Measurements from ENCODE around the gene APBA2.

APBA2 gene

DNA sequence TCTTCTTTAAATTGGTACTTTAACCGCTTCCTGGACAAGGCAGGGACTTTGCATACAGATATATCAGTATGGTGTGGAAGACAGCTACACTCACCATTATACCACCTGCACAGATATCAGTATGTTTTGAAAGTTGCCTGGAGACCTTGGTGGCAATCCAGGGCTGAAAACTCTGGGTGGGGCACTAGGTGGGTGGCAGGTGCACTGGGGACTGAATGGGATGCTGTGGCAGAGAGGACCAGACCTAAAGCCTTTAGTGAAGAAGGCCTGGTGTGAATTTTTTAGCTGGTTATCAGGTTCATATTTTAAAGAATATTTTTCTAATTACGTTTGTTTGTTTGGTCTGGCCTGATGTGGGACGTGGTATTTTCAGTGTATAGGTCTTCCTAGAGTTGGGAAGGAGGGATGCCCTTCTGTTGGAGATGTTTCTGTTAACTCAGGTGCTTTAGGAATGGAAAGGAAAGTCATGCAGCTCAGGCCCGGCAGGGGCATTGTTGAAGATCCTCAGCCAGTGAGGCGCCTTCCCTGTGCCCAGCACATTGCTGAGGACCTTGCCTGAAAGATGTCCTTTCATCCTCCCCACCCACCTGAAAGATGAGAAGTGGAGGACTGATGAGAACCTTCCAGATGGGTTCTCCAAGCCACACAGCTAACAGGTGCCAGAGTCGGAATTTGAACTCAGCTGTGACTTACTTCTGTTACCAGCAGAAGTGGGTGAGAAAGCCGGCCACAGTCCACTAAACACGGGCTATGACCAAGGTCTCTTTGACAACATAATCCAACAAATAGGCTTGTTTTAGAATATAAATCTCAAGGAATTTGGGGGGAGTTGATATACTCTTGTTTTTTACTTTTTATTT, 77.3 kb downstream of the APBA2 start:
- DNase-seq, result no peak

DNA sequence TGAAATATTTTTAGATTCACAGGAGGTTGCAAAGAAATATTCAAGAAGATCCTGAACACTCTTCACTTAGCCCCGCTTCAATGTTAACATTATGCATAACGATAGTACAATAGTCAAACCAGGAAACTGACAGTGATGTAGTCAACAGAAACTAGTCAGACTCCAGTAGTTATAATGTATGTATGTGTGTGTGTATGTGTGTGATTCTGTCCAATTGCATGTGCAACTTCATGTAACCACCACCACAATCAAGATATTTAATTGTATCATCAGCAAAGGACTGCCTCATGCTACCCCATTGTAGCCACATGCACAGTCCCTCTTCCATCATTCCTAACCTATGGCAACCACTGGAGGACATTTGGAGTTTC, 77.9 kb downstream of the APBA2 start:
- DNase-seq, result no peak

DNA sequence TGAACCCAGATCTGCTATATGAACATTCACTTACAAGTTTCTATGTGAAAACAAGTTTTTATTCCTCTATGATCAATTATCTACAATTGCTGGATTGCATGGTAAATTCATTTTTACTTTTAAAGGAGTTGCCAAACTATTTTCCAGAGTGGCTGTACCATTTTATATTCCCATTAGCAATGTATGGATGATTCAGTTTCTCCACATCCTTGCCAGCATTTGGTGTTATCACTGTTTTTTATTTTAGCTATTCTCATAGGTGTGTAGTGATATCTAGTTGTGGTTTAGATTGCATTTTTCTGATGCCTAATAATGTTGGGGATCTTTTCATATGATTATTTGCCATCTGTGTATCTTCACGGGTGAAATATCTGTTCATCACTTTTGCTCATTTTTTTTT, 78.3 kb downstream of the APBA2 start:
- DNase-seq, result no peak

DNA sequence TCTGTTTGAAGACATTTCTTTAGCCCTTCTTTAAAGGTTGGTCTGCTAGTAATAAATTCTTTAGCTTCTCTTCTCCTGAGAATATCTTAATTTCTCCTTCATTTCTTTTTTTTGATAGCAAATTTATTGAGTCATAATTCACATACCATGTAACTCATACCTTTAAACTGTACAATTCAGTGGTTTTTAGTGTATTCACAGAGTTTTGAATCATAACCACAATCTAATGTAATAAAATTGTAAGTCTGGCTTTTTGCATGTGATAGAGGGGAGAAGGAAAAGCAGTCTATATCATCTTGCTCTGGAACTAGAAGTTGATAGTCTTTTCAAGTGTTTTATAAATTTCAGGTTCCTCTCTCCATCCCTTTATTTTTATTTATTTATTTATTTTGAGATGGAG, 81.3 kb downstream of the APBA2 start:
- peak; percentile 60 for DNase-seq

DNA sequence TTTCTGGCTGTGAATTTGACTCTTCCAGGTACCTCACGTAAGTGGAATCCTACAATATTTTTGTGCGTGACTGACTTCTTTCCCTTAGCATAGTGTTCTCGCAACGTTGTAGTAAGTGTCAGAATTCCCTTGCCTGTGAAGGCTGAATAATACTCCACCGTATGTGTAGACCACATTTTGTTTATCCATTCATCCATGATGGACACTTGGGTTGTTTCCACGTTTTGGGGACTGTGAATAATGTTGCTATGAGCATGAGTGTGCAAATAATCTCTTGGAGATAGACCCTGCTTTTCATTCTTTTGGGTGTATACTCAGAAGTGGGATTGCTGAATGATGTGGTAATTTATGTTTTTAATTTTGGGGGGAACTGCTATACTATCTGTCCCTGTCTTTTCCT, 82.2 kb downstream of the APBA2 start:
- DNase-seq, result no peak

DNA sequence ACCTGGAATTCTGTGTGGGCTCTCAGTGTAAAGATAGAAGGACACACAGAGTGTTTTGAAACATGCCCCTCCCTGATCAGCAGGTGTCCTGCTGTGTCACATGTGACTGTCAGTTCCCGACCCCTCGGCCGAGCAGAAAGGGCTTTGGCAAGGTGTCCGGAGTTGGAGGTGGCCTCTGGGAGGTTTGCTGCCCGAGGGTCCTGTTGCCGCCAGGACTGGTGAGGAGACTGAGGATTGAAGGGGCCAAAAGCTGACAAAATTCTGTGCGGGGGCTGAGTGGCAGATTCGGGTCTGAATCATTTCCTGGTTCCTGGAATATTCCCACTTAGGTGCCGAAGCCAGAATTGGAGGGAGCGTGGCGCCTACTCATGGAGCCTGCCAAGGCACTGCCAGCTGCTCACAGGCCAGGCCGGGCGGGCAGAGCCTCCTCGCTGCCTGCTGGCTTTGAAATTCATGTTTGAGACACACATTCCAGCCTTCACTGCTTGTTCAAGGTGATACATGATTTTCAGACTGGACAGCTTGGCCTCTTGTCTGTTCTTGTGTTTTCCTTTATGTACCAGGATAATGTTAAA, 83.8 kb downstream of the APBA2 start:
- DNase-seq, result no peak

DNA sequence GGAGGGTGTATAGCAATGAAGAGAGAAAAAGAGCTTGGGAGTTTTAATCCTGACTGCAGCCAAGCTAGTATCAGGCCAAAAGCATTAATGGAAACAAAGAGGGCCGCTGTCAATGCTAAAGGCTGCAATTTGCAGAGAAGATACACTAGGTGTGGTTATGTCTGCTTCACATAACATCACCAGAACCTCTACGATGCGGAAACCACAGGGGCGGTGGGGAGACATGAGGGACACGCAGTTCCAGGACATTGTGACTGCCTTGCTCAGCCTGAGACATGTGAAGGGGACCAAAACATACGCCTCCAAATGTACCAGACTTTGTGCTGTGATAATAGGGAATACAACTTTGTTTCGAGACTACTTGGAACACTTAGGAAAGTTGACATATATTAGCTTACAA, 88.4 kb downstream of the APBA2 start:
- no peak for DNase-seq

DNA sequence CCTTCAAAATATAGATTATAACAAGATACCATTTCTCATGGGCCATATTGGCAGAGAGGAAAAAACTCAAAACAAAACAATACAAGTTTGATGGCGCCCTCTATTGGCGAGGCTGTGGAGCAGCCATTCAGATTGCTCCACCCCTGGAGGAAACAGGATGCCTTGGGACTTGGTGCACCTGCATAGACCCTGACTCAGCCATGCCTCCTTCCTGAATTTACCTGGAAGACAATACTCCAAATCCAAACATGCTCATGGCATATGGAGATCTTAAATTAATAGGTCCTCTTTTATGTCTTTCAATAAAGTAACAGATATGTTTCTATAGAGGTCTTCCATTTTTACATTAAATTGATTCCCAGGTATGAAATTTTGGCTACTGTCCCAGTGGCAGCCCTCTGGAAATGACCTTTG, 90.0 kb downstream of the APBA2 start:
- peak; percentile 57 for DNase-seq

DNA sequence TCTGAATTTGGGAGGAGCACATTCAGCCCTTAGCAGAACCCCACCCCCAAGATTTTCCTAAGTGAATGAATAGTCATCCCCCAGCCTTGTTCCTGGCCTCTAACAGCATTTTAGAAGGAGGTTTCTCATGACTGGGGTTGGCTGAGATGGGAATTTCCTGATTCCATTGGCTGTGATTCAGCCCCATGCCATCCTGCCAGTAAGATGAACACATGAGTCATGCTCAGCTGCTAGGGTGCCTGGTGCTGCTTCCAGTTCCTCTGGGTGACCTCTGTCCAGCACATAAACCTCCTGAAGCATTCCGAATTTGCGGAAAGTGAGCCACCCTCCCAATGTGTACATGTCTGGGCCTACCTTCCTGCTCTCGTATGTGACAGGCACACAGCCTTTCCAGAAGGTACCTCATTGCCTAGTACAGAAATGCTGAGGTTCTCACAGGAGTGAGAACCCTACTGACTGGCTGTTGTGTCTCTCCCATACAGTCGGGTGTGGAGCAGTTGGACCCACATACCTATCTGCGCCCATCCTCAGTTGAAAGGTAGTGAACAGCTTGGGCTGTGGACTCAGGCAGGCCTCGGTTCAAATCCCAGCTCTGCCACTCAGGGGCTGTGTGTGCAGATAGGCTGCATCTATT, 91.7 kb downstream of the APBA2 start:
- peak; percentile 94 for DNase-seq

DNA sequence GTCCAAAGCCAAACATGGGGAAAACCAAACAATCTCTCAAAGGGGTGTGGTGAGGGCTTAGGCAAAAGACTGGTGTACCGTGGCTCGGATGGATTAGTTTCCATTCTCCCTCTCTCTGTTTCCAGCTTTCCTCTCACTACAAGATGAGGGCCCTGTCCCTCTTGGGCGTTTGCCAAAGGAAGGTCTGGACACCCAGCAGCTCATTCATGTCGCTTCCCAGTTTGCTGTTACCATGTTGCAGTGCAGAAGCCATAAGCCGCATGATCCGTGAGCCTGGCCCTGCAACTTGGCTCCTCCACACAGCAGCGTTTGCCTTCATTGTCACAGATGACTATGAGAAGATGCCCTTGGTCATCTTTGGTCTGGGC, 92.2 kb downstream of the APBA2 start:
- no peak for DNase-seq

DNA sequence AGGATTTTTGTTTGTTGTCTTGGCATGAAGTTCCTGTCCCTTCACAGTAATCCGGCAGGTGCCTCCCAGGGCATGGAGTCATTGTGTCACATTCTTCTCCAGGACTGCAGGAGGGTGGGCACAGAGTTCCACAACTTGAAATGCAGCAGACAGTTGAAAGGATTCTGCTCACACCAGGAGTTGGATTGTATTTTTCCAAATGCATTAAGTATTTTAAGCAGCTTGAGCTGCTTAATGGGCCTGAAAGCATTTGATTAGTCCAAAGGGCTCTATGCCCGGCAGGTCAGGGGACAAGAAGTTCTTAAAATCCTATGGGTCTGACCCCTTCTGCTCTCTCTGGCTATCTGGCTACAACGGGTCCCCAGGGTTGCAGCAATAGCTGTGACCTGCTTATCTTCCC, 92.9 kb downstream of the APBA2 start:
- no peak for DNase-seq

DNA sequence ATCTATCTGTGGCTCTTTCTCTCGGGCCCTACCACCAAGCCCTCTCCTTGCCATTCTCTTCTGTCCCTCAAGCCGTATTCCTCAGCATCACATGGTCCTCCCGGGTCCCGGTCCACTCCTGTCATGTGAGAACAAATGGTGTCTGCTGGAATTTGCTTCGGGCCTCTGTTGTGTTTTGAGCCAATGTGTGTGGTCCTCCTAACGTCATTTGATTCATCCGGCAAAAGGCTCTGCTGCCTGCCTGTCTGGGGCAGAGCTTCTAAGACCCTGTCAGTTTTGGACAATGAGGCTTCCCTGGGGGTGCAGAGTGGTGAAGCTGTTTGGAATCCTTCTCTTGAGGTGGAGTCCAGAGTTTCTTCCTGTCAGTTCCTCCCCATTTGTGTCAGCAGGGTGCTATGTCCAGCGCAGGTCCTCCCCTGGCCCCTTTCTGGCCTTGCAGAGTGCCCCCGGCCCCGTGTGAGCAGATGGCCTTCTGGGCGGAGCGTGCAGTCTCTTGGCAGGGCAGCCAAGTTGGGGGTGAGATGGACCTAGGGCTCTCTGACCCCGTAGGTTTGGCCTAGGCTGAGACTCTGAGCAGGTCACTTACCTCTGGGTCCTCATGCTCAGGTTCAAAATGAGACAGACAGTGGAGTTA, 93.6 kb downstream of the APBA2 start:
- DNase-seq, result no peak

DNA sequence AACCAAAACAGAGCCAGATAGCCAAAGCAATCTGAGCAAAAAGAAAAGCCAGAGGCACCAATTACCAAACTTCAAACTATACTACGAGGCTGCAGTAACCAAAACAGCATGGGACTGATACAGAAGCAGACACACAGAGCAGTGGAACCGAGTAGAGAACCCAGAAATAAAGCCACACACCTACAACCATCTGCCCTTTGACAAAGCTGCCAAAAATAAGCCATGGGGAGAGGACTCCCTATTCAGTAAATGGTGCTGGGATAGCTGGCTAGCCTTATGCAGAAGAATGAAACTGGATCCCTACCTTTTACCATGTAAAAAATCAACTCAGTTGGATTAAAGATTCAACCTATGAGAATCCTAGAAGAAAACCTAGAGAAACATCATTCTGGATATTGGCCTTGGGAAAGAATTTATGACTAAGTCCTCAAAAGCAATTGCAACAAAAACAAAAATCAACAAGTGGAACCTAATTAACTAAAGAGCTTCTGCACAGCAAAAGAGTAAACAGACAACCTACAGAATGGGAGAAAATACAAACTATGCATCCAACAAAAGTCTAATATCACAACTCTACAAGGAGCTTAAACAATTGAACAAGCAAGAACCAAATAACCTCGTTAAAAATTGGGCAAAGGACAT, 95.1 kb downstream of the APBA2 start:
- DNase-seq, result no peak

DNA sequence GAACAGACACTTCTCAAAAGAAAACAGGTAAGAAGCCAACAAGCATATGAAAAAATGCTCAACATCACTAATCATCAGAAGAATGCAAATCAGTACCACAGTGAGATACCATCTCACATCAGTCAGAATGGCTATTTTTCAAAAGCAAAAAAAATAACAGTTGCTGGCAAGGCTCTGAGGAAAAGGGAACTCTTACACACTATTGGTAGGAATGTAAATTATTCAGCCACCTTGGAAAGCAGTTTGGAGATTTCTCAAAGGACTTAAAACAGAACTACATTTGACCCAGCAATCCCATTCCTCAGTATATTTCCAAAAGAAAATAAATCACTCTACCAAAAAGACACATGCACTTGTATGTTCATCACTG, 95.6 kb downstream of the APBA2 start:
- peak; percentile 16 for DNase-seq

DNA sequence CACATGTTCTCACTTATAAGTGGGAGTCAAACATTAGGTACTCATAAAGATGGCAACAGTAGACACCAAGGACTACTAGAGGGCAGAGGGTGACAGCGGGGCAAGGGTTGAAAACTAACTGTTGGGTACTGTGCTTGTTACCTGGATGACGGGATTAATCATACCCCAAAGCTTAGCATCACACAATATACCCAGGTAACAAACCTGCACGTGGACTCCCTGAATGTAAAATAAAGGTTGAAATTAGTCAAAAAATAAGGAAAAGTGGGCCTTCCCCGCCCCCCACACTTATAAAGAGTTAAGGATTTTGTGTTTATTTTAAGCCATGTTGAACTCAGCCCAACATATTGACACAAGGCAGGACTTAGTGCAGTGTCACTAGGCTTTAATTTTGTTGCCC, 96.1 kb downstream of the APBA2 start:
- no peak for DNase-seq

DNA sequence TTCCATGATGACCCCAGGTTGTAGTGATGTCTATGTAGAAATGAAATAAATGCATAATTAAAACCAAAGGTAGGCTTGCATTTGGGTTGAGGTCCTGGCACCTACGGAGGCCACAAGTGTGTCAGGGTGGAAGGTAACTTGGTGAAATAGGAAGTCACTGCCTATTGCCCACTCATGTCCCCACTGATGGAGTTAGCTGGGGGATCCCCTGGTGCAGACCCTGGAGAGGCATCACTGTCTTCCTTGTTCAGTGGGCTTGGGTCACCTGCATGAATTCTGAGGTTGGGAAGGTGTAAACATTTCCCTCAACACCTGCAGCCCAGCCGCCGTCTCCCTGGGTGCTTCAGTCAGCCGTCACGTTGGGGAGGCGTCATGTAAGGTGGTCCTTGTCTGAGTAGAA, 97.1 kb downstream of the APBA2 start:
- DNase-seq, result no peak

DNA sequence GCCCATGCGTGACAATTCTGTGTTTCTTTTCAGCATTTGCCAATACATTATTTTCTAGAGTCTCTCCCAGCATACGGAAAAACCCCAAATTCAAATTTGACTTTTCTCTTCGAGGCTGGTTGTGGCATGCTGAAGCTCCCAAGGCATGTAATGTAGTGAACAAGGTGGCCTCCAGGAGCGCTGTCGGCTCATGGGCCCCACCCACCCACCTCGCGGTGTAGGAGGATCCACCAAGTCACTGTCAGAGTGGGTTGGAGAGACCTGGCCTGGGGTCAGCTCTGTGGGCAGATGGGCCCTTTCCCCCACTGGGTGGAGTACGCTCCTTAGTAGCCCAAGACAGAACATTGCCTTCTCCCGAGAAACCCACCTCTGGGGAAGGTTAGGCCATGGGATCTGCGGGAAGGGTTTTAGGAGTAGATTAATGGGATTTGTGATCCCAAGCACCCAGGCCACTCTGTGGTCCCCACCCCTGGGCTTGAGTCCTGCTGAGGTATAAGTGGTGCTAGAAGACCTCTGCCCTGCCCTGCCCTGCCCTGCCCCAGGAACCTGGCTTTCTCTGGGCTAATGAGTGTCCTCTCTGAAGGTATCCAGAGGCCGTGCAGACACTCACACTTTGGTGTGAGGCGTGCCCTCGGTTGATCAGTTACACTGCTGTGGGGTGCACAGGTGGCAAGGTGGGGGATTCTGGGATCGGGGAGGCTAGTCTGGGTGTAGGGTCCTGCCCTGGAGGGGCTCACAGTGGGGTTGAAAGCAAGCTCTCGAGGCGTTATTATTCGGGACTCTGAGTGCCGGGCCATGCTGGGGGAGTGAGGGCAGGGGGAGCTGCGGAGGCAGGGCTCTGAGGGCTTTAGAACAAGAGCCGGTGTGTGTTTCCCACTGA, 97.9 kb downstream of the APBA2 start:
- DNase-seq, result no peak

DNA sequence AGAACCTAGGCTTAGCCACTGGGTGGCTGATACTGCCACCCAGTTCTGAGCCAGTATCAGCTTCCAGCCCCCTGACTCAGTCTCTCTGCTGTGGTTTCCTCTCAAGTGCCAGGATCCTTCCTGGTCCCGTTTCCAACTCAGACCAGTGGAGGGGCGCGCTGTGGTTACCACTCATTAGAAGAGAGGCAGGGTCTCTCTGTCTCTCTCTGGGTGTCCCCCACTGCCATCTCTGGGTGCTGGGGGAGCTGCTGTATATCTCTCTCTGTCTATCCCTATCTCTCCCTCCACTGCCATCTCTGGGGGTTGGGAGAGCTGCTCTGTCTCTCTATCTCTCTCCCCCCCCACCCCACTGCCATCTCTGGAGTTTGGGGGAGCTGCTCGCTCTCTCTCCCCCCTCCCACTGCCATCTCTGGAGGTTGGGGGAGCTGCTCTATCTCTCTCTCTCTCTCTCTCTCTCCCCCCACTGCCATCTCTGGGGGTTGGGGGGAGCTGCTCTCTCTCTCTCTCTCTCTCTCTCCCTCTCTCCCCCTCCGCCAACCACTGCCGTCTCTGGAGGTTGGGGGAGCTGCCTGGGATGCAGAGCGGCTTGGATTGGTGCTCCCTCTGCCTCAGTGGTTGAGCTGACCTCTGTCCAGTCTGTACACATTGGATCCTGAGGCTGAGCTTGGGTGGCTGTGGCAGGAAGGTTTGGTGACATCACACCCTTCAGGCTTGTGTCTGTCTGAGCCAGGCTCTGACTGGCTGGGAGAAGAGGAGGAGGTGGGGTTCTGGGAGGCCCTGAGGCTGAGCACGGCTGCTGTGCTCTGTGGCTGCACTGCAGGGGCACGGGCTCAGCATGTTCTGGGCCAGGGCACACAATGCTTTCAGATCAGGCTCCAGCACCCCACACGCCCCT, 98.9 kb downstream of the APBA2 start:
- peak; percentile 47 for DNase-seq

DNA sequence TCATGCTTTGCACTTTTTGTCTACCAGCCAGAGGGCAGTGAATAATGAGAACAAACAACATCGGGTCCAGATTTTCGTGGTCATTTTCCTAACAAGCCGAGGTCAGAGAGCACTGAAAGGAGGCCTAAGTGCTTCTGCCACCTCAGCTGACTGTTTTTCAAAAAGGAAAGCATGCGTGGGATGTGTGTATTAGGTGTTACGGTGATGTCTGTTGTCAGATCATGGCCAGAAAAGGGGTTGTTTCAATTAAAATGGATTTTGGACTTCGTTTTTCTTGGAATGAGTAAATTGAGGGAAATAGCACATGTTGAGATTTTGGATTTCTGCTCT, 99.5 kb downstream of the APBA2 start:
- no peak for DNase-seq

DNA sequence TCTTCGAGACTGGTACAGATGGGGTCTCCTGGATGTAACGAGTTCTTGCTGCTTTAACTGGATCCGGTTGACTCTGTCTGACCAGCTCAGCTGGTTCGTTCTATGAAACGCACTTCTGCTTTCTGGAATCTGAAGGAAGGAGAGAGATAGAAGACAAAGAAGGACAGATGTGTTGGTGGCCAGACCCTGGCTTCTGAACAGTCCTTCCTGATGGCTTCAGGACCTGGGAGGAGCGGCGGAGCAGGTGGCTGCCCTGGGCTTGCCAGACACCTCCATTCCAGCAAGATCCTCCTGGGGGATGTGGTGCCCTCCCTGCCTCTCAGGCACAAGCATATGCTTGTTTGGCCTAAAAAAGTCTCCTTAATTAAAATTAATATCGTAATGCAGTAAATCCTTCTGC, 99.9 kb downstream of the APBA2 start:
- no peak for DNase-seq

DNA sequence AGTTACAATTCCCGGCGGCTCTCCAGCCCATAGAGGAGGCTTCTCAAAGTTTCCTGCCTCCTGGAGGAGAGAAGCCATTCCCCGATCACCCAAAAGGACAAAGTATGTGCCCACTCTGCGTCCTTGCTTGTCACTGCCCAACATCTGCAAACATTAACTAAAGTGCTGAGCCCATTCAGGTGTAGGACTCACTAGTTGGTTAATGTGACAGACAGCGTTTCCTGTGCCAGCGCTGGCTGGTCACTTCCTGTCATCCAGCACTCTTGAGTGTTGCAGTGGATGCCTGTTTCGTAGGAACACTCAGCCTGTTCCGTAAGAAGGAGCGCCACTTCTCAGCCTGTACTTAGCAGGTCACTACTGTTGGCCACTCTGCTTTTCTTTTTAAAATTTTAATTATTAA, 100.3 kb downstream of the APBA2 start:
- no peak for DNase-seq

DNA sequence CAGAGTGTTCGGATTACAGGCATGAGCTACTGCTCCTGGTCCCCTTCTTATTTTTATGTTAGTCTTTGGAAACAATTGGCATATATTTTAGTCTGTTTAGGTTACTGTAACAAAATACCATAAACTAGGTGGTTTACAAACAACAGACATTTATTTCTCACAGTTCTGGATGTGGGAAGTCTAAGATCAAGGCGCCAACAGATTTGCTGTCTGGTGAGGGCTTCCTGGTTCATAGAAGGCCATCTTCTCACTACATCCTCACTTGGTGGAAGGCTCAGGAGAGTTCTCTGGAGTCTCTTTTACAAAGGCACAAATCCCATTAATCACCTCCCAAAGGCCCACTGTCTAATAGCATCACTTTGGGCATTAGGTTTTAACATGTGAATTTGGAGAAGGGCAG, 101.0 kb downstream of the APBA2 start:
- no peak for DNase-seq
